Measurements from ENCODE around the gene FBRS.

The FBRS gene

GRCh38 chr16:30677931-30678585 lies 19.8 kb downstream of the FBRS start:
- TF ChIP-seq YY1 (IDR thresholded peaks at IDR 0.05; ENCODE audit: low read depth) (no peak), TAF1 (IDR thresholded peaks at IDR 0.05; ENCODE audit: low read depth) (no peak), TCF12 (IDR thresholded peaks at IDR 0.05; ENCODE audit: low read depth) (no peak), RAD21 (IDR thresholded peaks at IDR 0.05; ENCODE audit: low read depth) (no peak), NFIC (IDR thresholded peaks at IDR 0.05) (no peak), FOXM1 (IDR thresholded peaks at IDR 0.05; ENCODE audit: borderline replicate concordance, low read depth) (no peak), USF1 (IDR thresholded peaks at IDR 0.05) (no peak), CEBPB (IDR thresholded peaks at IDR 0.05) (no peak), EP300 (IDR thresholded peaks at IDR 0.05; ENCODE audit: borderline replicate concordance) (no peak), CREB1 (IDR thresholded peaks at IDR 0.05; ENCODE audit: low read depth) (no peak), TEAD4 (IDR thresholded peaks at IDR 0.05) (no peak), REST (IDR thresholded peaks at IDR 0.05; ENCODE audit: low read depth) (no peak), MAX (IDR thresholded peaks at IDR 0.05) (no peak), EGR1 (IDR thresholded peaks at IDR 0.05) (no peak), ZBTB7A (IDR thresholded peaks at IDR 0.05; ENCODE audit: low read depth) (no peak)

GRCh38 chr16:30678586-30678970 lies 20.3 kb downstream of the FBRS start:
- TF ChIP-seq EP300 (IDR thresholded peaks at IDR 0.05; ENCODE audit: borderline replicate concordance) (no peak), USF1 (IDR thresholded peaks at IDR 0.05) (no peak), TCF12 (IDR thresholded peaks at IDR 0.05; ENCODE audit: low read depth) (no peak), NFIC (IDR thresholded peaks at IDR 0.05) (no peak), RAD21 (IDR thresholded peaks at IDR 0.05; ENCODE audit: low read depth) (no peak), EGR1 (IDR thresholded peaks at IDR 0.05) (no peak), ZBTB7A (IDR thresholded peaks at IDR 0.05; ENCODE audit: low read depth) (no peak), TAF1 (IDR thresholded peaks at IDR 0.05; ENCODE audit: low read depth) (no peak), TEAD4 (IDR thresholded peaks at IDR 0.05) (no peak), MAX (IDR thresholded peaks at IDR 0.05) (no peak), YY1 (IDR thresholded peaks at IDR 0.05; ENCODE audit: low read depth) (no peak), REST (IDR thresholded peaks at IDR 0.05; ENCODE audit: low read depth) (no peak), FOXM1 (IDR thresholded peaks at IDR 0.05; ENCODE audit: borderline replicate concordance, low read depth) (no peak), CEBPB (IDR thresholded peaks at IDR 0.05) (no peak), CREB1 (IDR thresholded peaks at IDR 0.05; ENCODE audit: low read depth) (no peak)

GRCh38 chr16:30680326-30680725 lies 22.1 kb downstream of the FBRS start:
- no peak for TF ChIP-seq FOXM1 (IDR thresholded peaks at IDR 0.05; ENCODE audit: borderline replicate concordance, low read depth)
- TF ChIP-seq ZBTB7A (IDR thresholded peaks at IDR 0.05; ENCODE audit: low read depth), result no peak
- TF ChIP-seq RAD21 (IDR thresholded peaks at IDR 0.05; ENCODE audit: low read depth), result no peak
- no peak for TF ChIP-seq TAF1 (IDR thresholded peaks at IDR 0.05; ENCODE audit: low read depth)
- no peak for TF ChIP-seq YY1 (IDR thresholded peaks at IDR 0.05; ENCODE audit: low read depth)
- no peak for TF ChIP-seq USF1 (IDR thresholded peaks at IDR 0.05)

- TF ChIP-seq REST (IDR thresholded peaks at IDR 0.05; ENCODE audit: low read depth), result no peak
- TF ChIP-seq FOXM1 (IDR thresholded peaks at IDR 0.05; ENCODE audit: borderline replicate concordance, low read depth), result no peak
- no peak for TF ChIP-seq TAF1 (IDR thresholded peaks at IDR 0.05; ENCODE audit: low read depth)
- no peak for TF ChIP-seq CREB1 (IDR thresholded peaks at IDR 0.05; ENCODE audit: low read depth)
- TF ChIP-seq MAX (IDR thresholded peaks at IDR 0.05), result no peak
- no peak for TF ChIP-seq TCF12 (IDR thresholded peaks at IDR 0.05; ENCODE audit: low read depth)
- TF ChIP-seq RAD21 (IDR thresholded peaks at IDR 0.05; ENCODE audit: low read depth), result no peak
- TF ChIP-seq EGR1 (IDR thresholded peaks at IDR 0.05), result no peak
- TF ChIP-seq TEAD4 (IDR thresholded peaks at IDR 0.05), result no peak
- no peak for TF ChIP-seq USF1 (IDR thresholded peaks at IDR 0.05)
- TF ChIP-seq ZBTB7A (IDR thresholded peaks at IDR 0.05; ENCODE audit: low read depth), result no peak
- no peak for TF ChIP-seq NFIC (IDR thresholded peaks at IDR 0.05)
Observed at GRCh38 chr16:30688701-30689100, 30.5 kb downstream of the FBRS start.

Data from Ishikawa (cell line).